Measurements from ENCODE around the gene MOB2. TPM values are rescaled to one million over a fixed set of nuclear protein-coding genes. Genes with fewer than 3 reads are reported as not detected.

The MOB2 gene, protein sequence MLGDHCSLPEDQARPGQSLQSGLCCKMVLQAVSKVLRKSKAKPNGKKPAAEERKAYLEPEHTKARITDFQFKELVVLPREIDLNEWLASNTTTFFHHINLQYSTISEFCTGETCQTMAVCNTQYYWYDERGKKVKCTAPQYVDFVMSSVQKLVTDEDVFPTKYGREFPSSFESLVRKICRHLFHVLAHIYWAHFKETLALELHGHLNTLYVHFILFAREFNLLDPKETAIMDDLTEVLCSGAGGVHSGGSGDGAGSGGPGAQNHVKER
- total RNA-seq (2014; rRNA removed; shearing (Covaris generic)) = 22.4 and 25.8 TPM in 2 replicates

DNA sequence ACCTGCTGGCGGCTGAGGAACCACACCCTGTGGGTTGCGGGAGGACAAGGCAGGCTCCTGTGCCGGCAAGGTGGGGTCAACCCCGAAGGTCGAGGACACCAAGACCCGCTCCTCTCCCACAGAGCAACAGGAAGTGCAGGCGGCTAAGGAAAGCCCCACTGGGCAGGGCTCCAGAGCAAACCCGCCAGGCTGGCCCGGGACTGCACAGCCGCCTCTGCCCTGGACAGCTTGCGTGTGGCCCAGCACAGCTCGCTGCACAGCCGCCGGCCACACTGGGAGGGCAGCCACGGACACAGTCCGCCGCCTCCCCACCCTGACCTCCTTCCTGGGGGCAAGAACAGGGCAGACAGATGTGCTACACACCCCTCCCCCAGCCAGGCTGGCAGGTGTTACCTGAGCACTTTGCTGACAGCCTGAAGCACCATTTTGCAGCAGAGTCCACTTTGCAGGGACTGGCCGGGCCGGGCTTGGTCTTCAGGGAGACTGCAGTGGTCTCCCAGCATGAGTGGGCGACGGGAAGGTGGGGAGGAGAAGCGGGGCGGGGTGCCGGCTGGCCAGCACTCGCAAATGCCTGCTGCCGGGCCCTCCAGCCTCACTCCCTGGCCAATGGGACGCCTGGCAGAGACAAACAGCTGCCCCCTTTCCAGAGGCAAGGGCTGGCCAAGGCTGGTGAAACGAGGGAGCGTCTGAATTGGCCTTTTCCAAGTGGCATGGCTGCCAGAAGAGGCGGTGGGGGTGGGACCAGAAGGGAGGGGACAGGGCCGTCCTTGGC lies at the start of gene MOB2:
MOB2 (minus strand) TSS at position 726 of the 772 bp plus-strand sequence; CDS start at position 503, 223 bp downstream.
- DNase-seq (ENCODE audit: low spot score) = peak; percentile 27

DNA sequence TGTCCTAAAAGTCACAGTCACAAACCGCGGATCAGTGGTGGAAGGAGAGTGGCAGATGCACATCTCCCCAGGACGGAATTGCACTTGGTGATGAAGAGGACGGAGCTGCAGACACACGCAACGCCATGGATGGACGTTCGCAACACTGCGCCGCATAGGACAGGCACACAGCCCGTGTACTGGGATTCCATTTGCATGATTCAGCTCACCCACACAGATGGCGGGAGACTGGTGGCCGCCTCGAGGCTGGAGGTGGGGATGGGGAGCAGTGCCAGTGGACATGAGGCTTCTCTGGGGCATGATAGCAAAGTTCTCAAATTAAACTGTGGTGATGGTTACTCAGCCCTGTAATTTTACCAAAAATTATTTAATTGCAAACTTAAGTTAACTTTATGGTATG lies 48.1 kb upstream of the MOB2 start:
- DNase-seq (ENCODE audit: low spot score) = peak; percentile 78

DNA sequence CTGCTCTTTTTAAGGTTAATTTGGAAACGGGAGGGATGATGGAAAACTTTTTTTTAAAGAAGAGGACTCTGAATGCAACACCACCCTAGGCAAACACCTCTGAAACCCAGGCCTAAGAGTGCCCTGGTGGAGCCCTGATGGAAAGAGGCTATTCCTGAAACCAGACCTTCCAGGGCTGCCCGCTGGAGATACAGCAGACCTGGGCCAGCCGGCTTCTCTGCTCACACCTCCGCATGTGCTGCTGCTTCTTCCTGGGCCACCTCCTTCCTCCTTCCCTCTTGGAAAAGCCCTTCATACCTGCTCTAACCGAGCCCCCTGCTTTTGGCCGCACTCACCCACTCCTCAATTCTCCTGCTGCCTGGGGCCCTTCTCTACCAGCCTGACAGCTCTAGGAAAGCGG lies 47.6 kb upstream of the MOB2 start:
- DNase-seq (ENCODE audit: low spot score) = no peak

DNA sequence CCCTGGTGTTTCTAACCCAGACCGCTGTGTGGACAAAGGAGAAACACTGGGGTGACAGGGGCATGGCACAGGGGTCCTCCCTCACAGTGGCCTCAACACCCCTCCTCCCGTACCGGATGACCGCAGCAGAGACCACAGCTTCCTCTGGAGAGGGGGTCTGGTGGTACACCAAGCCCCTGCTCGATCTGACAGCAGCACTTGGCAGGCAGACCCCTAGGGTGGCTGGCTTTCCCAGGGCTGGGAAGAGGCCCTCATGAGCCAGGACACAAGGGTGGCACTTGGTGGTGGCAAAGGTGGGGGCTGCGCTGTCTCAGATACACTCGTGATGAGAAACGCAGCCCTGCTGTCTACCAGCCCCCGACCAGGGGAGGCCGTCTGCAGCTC lies 46.8 kb upstream of the MOB2 start:
- DNase-seq (ENCODE audit: low spot score) = no peak

DNA sequence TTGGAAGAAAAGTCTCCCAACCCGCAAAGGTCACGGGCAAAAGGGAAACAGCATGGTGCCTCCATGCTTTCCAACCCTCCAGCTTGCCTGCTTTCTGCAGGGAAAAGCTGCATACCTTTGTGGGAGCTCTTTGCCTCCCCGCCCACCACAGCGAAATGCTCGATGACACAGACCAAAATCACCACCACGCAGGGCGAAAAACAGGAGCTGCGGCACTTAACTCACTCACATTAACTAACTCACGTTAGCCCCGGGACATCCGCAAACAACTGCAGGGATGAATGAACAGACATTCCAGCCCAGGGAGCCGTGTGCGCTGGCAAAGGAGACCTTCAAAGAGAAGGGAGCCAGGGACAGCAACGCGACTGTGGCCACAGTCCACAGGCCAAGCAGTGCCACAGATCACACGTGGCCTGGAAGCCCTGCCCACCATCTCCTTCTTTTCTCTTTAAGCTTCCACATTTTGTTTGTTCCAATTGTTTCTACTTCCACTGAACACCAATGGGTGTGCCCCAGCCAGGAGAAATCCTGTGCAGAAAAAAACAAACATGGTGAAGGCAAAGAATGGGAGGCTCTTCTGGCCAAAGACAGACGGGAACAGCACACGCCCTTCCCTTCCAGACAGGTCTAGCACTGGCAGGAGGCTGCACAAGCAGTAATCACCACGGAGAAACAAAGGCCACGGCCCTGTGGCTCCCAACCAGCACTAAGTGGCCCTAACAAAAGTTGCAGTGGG lies 46.2 kb upstream of the MOB2 start:
- no peak for DNase-seq (ENCODE audit: low spot score)

DNA sequence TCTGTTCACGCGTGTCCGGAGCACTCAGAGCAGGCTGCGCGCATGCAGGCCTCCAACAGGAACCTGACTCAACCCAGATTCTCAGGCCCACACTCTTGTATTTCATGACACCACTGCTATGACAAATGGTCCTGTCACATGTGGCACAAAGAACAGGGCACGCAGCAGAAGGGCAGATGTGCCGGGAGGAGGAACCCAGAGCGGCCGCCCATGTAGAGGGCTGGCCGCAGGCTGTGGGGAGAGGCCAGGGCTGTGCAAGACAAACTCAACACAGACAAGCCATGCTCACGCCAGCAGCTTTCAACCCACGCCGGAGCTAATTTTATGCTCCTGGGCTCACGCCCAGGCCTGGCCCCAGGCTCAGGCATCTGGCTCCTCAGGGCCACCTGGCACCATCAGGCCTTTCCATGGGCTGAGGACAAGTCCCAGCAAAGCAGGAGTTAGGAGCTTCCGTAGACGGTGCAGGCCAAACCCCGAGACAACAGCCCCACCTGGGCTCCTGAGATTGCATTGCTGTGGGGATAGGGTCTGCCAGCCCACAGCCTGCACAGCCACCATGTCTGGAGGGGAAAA lies 45.5 kb upstream of the MOB2 start:
- no peak for DNase-seq (ENCODE audit: low spot score)

DNA sequence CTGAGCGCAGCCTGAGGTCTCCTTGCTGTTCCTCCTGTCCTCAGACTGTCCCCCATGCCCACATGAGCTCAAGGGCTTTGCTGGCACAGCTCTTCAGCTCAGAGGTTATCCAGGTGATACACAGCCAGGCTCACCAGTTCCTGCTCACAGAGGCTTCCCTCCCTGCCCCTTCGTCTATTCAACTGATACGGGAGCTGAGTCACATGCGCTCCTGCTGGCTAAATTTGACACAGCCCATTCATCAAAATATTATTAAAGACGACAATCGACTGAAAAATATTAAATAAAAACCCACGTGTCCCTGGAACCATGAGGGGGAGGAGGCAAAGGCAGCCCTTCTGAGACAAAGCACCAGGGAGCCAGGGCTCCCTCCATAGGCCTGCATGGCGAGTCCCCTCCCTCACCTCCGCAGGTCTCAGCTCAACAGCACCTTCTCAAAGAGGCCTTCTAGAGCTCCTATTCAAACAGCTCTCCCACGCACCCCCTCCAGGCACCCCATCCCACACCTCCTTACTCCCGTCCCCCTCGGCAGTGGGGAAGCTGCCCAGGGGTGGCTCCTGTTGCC lies 45.0 kb upstream of the MOB2 start:
- DNase-seq (ENCODE audit: low spot score) = no peak

DNA sequence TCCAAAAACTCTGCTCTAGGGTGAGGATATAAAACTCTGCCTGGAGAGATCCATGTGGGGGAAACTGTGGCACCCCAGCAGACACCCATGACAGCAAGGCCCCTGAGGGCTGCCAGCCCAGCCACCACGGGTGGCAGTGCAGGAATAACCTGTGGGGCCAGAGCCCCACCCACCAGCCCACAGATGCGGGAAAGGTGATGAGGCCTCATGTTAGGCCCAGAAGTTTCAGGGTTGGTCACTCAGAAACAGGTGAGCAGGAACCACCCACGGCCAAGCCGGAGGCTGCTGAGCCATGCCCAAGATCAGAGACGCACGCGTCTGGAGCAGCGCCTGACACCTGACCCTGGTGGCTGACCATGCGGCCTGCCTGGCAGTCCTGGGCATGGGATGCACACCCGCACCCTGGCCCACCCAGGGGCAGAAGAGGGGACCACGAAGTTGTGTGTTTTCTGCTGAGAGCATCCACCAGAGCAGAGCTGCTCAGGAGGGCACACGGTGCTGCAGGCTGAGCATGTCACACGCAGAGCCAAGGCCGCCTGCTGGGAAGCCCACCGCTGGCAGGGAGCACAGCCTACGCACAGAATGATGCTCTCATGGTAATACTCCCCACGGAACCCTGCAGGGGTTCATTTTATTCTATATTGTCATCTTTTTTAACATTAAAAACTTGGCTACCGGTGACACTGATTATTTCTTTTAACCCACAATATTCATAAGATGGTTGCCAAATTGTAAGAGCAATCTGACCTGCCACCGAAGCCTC lies 44.3 kb upstream of the MOB2 start:
- no peak for DNase-seq (ENCODE audit: low spot score)

DNA sequence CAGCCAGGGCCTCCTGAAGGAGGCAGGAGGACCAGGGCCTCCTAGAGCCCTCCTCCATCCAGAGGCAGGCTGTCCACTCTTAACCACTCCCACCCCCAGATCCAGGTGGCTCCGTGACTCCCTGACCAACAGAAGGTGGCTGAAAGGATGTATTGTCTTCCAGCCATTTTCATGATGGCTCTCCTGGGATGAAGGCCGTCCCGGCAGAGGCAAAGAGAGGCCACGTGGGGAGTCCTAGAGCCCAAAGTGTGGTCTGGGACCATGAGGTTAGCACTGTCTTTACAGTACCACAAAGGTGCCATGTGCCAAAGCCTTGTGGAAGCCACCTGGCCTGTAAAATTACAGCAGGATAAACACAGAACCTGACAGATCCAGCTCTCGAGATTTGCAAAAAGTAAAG lies 43.2 kb upstream of the MOB2 start:
- no peak for DNase-seq (ENCODE audit: low spot score)

DNA sequence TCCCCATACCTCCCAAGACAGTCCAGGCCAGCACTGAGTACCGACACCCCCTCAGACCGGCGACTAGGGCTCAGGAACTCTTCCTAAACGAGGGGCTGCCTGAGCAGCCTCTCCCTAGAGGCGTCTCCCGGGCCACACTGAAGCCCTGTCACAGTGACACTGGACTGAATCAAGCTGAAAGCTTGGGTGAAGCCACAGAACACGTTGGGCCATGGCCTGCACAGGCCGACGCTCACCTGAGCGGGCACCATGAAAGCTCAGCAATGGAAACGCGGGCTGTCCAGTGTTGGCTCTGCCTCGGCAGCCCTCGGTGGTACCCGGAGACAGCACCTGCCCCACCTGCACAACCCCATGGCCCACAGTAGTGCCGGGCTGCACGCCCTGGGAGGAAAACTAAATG lies 42.7 kb upstream of the MOB2 start:
- DNase-seq (ENCODE audit: low spot score) = no peak

DNA sequence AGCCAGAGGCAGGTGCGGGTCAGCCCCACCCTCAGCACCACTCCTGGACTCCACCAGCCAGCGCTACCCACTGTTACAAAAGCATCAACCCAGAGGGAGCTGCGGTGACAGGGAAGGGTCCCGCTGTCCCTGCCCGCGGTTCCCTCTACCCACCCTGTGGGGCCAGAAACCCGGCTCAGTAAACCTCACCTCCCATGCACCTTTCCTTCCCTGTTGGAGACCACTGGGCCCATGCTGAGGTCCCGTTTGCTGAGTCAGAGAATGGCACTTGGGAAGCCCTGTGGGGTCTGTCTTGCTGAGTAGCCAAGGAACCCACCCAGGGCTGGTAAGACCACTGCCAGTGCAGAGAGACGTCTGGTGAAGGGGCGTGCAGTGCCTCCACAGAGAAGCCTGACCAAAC lies 42.1 kb upstream of the MOB2 start:
- DNase-seq (ENCODE audit: low spot score) = no peak

DNA sequence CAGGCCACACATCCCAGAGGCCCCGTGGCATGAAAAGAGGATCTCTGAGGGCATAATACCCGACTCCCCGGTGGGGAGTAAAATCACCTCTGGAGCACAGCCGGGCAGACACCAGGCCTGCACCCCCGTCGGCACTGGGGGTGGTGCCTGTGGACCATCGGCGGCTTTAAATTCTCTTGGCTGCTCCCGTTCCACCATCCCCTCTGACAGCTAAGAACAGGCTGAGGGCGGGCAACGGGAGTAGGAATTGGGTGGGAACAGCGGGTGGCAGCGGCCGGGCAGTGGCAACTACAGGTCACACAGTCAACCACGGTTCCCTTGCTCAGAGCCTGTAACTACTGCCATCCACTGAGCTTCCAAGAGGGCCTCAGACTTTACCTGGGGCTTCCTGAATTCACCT lies 40.2 kb upstream of the MOB2 start:
- DNase-seq (ENCODE audit: low spot score) = no peak

DNA sequence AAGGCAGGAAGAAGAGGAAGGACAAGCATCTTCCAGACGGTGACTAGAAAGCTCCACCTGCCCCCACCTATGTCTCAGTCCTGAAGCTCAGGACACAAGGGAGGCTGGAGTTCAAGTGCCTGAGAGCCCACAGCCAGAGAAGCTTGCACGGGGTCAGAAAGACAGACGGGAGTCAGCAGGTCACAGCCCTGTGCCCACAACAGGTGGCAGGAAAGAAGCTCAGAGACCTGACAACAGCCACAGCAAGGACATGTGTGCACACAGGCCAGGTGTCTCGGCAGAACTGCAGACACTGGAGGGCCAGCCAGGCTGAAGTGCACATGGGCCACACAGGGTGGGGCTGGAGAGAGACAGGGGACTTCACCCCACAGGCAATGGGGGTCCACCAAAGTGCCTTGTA lies 37.2 kb upstream of the MOB2 start:
- no peak for DNase-seq (ENCODE audit: low spot score)

DNA sequence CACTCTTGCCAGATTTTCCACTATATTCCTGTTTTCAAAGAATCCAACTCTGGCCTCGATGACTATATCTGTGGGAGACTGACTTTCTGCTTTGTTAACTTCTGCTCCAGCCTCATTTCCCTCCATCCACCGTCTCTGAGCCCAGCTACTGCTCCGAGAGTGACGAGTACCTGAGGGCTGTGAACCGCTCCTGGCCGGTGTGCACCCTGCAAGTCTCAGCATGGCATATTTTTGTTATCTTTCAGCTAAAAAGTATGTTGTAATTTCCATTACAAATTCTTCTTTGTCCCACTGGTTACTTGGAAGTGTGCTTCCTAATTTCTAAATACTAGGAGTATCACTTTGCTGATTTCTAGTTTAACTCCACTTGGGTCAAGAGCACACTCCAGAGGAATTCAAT lies 36.5 kb upstream of the MOB2 start:
- DNase-seq (ENCODE audit: low spot score) = no peak

DNA sequence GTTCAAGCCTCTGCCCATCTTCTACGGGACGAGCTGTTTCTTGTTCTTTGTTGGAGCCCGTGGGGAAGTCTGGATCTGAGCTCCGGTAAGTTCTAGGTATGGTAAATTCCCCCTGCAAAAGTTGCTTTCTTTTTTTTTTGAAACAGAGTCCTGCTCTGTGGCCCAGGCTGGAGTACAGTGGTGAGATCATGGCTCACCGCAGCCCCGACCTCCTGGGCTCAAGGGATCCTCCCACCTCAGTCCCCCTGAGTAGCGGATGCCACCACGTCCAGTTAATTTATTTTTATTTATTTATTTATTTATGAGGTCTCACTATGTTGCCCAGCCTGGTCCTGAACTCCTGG lies 35.5 kb upstream of the MOB2 start:
- no peak for DNase-seq (ENCODE audit: low spot score)

DNA sequence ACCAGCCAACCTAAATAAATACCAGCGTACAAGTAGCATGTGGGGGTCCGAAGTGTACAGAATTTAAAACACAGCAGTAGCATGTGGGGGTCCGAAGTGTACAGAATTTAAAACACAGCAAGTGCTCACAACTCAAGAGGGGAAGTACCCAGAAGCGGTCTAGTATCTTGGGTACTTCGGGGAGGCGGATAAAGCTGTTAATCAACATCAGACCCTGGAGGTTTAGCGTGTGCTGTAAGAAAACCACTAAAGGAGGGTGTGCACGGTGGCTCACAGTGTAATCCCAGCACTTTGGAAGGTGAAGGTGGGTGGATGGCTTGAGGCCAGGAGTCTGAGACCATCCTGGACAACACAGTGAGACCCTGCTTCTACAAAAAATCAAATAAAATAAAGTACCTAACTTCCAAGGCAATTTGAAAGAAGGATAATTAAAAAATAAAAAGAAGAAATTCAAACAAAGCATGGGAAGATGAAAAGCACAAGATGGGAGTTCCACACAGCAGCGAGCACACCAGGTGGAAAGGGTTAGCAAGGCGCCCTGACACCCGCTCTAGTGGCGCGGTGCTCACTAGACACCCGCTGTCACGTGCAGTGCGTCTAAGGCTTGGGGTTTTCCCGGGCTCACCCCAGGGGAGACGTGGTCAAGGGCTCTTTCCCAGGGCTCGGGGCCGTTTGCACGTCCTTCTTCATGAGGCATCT lies 35.0 kb upstream of the MOB2 start:
- no peak for DNase-seq (ENCODE audit: low spot score)

DNA sequence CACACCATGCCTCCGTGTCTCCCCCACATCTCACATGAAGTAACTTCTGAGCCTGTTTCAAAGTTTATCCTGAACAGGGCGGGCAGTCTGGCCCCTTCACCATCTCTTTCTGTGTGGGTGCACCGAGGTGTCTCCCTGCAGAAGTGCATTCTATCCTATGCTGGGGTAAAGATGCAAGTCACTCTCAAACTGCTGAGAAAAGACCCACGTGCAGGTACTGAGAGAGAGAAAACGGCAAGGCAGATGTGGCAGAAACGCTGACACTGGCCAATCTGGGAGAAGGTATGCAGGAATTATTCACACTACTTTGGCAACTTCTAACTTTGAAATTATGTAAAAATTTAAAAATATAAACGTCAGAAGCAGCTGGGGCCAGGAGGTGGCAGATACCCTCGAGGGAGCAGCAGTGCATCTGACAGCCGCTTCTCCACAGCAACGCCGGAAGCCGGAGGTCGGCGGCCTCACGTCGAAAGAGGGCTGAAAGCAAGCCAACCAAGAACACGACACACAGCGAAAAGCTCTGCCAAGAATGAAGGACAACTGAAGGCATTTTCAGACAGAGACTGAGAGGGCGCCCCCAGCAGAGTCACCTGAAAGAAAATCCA lies 34.2 kb upstream of the MOB2 start:
- no peak for DNase-seq (ENCODE audit: low spot score)

DNA sequence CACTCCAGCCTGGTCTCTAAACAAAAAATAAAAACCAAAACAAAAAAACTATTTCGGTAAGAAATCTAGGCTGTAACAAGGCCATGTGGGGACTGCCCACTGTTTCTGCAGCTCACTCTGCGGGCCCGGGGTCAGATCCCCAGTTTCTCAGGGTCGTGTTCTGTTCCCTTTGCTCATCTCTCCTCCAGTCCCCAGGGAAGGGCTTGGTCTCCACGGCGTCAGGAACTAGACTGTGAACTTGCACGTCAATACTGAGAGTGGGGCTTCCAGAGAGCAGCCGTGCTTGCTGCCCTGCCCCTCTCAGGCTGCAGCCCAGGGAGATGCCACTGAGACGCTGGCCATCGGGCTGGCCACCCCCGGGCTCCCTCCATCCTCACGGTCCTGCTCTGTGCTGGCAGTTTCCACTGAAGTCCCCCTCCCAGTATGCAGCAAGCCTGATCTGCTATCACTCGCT lies 33.7 kb upstream of the MOB2 start:
- DNase-seq (ENCODE audit: low spot score) = no peak

DNA sequence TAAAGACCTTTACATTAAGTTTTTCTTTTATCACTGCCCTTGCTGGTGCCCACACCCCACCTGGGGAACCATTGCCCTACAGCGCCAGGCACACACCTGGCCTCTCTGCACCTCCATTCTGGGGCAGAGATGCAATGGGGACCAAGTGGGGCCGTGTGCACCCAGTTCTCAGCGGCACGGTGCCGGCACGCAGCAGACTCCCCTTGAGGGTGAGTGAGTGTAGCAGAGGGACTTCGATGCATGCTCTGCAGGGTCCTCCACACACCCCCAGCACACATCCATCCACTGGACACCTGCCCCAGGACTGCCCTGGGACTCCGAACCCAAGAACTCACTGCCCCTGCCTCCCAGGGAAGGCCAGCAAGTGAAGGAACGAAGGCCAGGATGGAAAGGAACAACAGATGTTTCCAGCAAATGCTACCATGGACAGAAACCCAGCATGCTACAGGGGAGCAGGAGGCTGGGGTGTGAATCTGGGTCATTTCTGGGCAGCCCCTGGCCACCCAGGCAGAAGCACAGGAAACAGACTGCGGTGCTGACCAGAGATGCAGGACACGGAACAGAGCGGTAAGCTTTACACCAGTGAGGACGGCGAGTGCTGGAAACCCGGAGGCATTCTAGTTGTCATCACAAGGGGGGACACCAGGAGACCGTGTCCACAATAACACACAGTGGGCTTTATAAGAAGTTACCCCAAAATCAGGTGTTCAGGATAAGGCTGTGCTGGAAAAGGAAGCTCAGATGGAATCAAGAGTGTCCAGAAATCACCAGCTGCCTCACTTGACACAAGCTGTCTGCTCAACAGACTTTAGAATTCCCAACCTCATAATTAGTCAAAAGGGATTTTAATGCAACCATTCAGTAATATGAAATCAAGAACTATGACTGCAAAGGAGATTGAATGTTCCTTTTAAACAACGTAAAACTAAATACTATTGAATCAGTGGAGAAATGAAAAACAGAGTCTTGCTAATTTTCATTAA lies 32.7 kb upstream of the MOB2 start:
- DNase-seq (ENCODE audit: low spot score) = no peak
